GM19328 (cell line): ENCODE measurements around the gene BHLHE41.

Source experiments
- ATAC-seq: cut with Tn5 transposase; IDR thresholded peaks from one replicate; pipeline ENCODE4 v1.9.1; 2021; ENCODE audit warnings: mild to moderate bottlenecking, moderate library complexity; ENCODE audit not compliant: unreplicated experiment

BHLHE41 gene

GRCh38 chr12:26086936-26087335 is 37.9 kb downstream of the BHLHE41 start:
- ATAC-seq = no peak

- ATAC-seq = no peak
These were observed 43.9 kb downstream of the BHLHE41 start for GRCh38 chr12:26080911-26081310.

- ATAC-seq = no peak
These were observed 46.7 kb downstream of the BHLHE41 start for GRCh38 chr12:26077915-26078702.
